A673 (cell line): ENCODE data around the gene CHCHD6. TPM values are rescaled to one million over a fixed set of nuclear protein-coding genes. Genes with fewer than 3 reads are reported as not detected.

ENCODE experiments used
- BruUV-seq: library from RNA; stranded (reverse); fragments of 400-500 nt; replicated peaks from 2 replicates; lab custom pipeline; 2021; lab: Mats Ljungman, UMichigan
- CTCF ChIA-PET: fragments of 300-600 bp; sonication (Branson Sonifier 250); formaldehyde crosslinking; loops from one replicate; lab custom pipeline; 2022; ENCODE audit warnings: antibody characterized with exemption; lab: Charles Lee
- POLR2A ChIA-PET: fragments of 300-600 bp; sonication (Branson Sonifier 250); formaldehyde crosslinking; loops from one replicate; lab custom pipeline; 2022; ENCODE audit warnings: antibody characterized with exemption; ENCODE audit not compliant: low non-redundant PET; lab: Charles Lee
- DNase-seq: peaks from one replicate; pipeline ENCODE4 v3.0.0-alpha.2; 2015; ENCODE audit warnings: low spot score
- H3K27ac ChIP-seq: fragments of 200-600 bp; sonication (generic); 2 replicates; pipeline ENCODE4 v1.5.1; 2016; ENCODE audit warnings: mixed run types, low read depth, mild to moderate bottlenecking, mixed read lengths, antibody characterized with exemption, low read length; ENCODE audit not compliant: poor library complexity, severe bottlenecking
- H3K27me3 ChIP-seq: fragments of 200-600 bp; sonication (generic); replicated peaks from 2 replicates; pipeline ENCODE4 v1.6.1; 2017; ENCODE audit warnings: mixed run types, low read depth, mild to moderate bottlenecking, mixed read lengths, antibody characterized with exemption, low read length; ENCODE audit not compliant: insufficient read depth, poor library complexity
- H3K36me3 ChIP-seq: fragments of 200-600 bp; sonication (generic); 2 replicates; pipeline ENCODE4 v1.6.1; 2016; ENCODE audit warnings: mixed run types, mild to moderate bottlenecking, mixed read lengths, antibody characterized with exemption, low read length; ENCODE audit not compliant: insufficient read depth, poor library complexity, severe bottlenecking
- H3K4me1 ChIP-seq: fragments of 200-600 bp; sonication (generic); 2 replicates; pipeline ENCODE4 v1.6.1; 2017; ENCODE audit warnings: mixed run types, mild to moderate bottlenecking, mixed read lengths, antibody characterized with exemption, low read length; ENCODE audit not compliant: insufficient read depth, poor library complexity, severe bottlenecking
- H3K4me3 ChIP-seq: fragments of 200-600 bp; sonication (generic); 2 replicates; pipeline ENCODE4 v1.5.1; 2016; ENCODE audit warnings: low read depth, mixed run types, mild to moderate bottlenecking, mixed read lengths, low read length; ENCODE audit not compliant: poor library complexity, severe bottlenecking
- H3K9me3 ChIP-seq: fragments of 200-600 bp; sonication (generic); 2 replicates; pipeline ENCODE4 v1.6.1; 2016; ENCODE audit warnings: mixed run types, low read depth, mild to moderate bottlenecking, mixed read lengths, antibody characterized with exemption, low read length; ENCODE audit not compliant: poor library complexity, severe bottlenecking
- EZH2 ChIP-seq: fragments of 200-600 bp; sonication (generic); IDR thresholded peaks from 2 replicates; pipeline ENCODE4 v1.6.1; 2017; ENCODE audit warnings: borderline replicate concordance, low read depth, mild to moderate bottlenecking, mixed read lengths, antibody characterized with exemption, low read length; ENCODE audit not compliant: poor library complexity, severe bottlenecking
- intact Hi-C: fragments of 100-400 bp; cut with micrococcal nuclease; formaldehyde crosslinking; loops from one replicate; pipeline ENCODE4 v1.10.0; 2022; ENCODE audit not compliant: unreplicated experiment
- total RNA-seq: library from RNA; stranded (reverse); gene quantifications from 2 replicates; pipeline ENCODE4 v1.2.3, GENCODE V29; 2021
- TF ChIP-seq, protein P1 (sequence below): fragments of 300-800, 200-600 bp; sonication (generic); conservative IDR thresholded peaks from 2 replicates; pipeline ENCODE4 v1.5.1; 2017; ENCODE audit warnings: low read depth, mild to moderate bottlenecking, antibody characterized with exemption, low read length, moderate library complexity, mixed read lengths

The CHCHD6 gene
- total RNA-seq, 1 experiment from 2014 or later = 23.3 TPM

DNA sequence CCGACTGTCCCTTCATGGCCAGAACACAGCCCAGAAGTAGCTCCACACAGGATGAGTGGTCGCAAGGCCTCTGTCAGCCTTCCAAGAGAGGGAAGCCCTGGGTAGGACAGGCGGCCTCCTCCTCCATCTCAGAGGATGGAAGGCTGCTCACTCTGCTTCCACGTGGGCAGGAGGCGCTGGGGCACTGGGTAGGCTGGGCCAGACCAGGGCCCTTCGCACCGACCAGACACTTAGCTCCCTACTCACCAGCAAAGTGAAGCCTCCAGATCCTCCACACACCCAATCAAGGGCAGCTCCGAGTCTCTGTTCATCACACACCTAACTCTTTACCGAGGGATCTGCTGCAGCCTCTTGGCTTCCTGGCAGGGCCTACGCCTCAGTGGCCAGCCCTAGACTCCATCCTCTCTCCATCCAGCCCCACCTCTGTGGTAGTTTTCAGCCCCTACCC lies 254.6 kb downstream of the CHCHD6 start:
- no peak for TF ChIP-seq EZH2
- TF ChIP-seq, protein P1, sequence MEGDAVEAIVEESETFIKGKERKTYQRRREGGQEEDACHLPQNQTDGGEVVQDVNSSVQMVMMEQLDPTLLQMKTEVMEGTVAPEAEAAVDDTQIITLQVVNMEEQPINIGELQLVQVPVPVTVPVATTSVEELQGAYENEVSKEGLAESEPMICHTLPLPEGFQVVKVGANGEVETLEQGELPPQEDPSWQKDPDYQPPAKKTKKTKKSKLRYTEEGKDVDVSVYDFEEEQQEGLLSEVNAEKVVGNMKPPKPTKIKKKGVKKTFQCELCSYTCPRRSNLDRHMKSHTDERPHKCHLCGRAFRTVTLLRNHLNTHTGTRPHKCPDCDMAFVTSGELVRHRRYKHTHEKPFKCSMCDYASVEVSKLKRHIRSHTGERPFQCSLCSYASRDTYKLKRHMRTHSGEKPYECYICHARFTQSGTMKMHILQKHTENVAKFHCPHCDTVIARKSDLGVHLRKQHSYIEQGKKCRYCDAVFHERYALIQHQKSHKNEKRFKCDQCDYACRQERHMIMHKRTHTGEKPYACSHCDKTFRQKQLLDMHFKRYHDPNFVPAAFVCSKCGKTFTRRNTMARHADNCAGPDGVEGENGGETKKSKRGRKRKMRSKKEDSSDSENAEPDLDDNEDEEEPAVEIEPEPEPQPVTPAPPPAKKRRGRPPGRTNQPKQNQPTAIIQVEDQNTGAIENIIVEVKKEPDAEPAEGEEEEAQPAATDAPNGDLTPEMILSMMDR = no peak
- Histone ChIP-seq H3K4me3 (no peak overlapping the region), H3K27me3 (no peaks in the 10 kb centered on the region), H3K27ac (no peak overlapping the region), H3K36me3 (no peaks in the 10 kb centered on the region), H3K9me3 (no peaks in the 10 kb centered on the region), H3K4me1 (no peaks in the 10 kb centered on the region)
- BruUV-seq = no TSS peak
- POLR2A ChIA-PET = no interaction called here
- CTCF ChIA-PET = no interaction called here
- intact Hi-C loops = no loop called here
- no peak for DNase-seq

DNA sequence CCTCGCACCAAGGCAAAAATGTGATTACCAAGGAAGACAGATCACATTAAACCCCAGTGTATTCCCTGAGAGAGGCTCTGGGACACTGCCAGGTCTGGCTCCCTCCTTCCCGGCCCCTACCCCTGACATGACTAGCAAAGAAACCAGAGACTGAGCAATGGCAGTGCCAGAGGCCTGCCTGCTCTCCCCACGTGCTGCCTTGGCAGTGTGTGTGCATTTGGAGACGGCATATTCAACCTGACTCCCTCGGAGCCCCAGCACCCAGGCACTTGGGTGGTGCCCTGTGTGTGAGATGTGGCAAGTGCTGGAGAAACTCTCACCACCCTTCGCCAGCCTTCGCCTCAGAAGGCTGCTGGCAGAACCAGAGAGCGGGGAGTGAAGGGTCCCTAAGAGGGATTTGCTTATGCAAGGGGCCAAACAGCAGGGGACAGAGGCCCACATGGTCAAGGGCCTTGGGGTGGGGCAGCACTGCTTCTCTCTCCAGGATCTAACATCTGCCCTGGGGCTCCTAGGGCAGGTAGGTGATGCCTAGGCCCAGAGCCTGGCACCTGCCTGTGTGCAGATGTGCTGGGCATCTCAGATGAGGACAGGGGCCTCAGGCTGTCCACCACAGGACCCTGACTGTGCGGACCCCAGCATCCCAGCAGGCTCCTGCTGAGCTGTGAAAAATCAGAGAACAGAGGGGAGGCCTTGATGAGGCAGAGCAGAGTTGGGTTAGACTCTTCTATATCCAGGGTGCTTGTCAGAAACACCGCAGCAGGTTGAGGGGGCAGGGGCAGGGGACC lies 255.3 kb downstream of the CHCHD6 start:
- no peak overlapping the region for H3K27ac ChIP-seq
- intact Hi-C loops = no loop called here

DNA sequence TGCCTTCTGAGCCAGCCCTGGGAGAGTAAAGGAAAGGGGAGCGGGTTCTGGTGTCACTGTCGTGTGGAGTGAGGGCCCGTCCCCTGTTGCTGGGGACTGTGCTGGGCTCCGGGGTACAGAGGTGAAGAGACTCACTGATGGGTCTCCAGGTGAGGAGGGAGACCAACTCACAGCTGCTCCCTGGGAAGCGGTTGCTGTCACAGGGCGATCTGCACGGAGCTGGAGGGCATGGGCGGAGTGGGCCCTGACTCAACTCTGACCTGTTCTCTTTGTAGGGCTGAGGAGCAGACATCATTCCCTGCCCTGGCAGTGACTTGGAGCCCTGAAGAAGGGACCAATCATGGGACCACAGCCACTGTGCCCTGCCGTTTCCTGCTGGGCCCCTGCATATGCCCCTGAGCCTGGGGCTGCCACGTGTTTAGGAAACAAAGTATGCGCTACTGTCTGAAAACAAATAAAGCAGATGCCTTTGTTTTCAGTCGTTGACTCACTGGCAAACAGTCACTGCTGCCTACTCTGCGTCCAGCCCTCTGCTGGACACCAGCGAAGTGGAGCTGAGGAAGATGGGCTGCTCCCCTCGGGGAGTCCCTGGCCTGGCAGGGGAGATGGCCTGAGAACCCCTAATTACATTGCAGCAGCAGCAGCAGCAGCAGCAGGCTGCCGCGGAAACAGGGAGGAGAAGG lies 256.0 kb downstream of the CHCHD6 start:
- Histone ChIP-seq H3K27ac (no peak overlapping the region), H3K9me3 (no peaks in the 10 kb centered on the region), H3K27me3 (no peaks in the 10 kb centered on the region), H3K4me1 (no peaks in the 10 kb centered on the region), H3K36me3 (no peaks in the 10 kb centered on the region), H3K4me3 (no peak overlapping the region)
- intact Hi-C loops = no loop called here
- DNase-seq = no peak
- ChIA-PET POLR2A (no interaction called here), CTCF (no interaction called here)
- TF ChIP-seq, protein P1 = no peak
- TF ChIP-seq EZH2 = no peak
- BruUV-seq = no TSS peak

More for the DNA sequence above, 255.3 kb downstream of the CHCHD6 start:
- BruUV-seq = no TSS peak
- ChIA-PET CTCF (no interaction called here), POLR2A (no interaction called here)
- no peak overlapping the region for H3K4me3 ChIP-seq
- no peak for DNase-seq
- no peaks in the 10 kb centered on the region for H3K4me1 ChIP-seq
- TF ChIP-seq EZH2 = no peak
- TF ChIP-seq, protein P1 = no peak
- no peaks in the 10 kb centered on the region for H3K9me3 ChIP-seq
- no peaks in the 10 kb centered on the region for H3K36me3 ChIP-seq
- H3K27me3 ChIP-seq = no peaks in the 10 kb centered on the region
